ENCODE results near the gene SMTN. TPM values are rescaled to one million over a fixed set of nuclear protein-coding genes. Genes with fewer than 3 reads are reported as not detected.
"Not testable (repeated sequence)": the region's sequence is repeated elsewhere in the genome, so short reads cannot be mapped to it uniquely, and the experiment has no call there.

The SMTN gene
- polyA plus RNA-seq, 1 experiment, result 45.7 TPM

DNA sequence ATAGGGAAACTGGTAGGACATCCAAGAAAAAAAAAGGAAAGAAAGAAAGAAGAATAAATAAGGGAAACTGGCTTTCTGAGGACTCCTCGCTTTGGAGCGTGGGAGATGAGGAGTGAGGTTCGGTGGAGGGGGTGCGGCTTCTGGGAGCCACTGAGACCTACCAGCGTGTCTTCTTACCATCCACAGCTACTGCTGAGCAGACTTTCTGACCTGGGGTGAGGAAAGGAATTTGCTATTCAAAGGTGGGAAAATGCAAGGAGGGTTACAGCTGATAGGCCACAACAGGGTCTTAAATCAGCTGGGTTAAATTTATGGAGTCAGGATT, 26.7 kb downstream of the SMTN start:
- Histone ChIP-seq H3K36me3 (ENCODE audit: control insufficient read depth, insufficient read depth, low read length) (peaks cover 19% of the 10 kb centered on the region), H3K4me3 (ENCODE audit: low read depth, low read length) (peak overlapping the region; percentile 12), H3K27me3 (ENCODE audit: control insufficient read depth, insufficient read depth, low read length) (no peaks in the 10 kb centered on the region)
- CTCF ChIA-PET, result interaction anchor here (0.6 to 5.7 kb wide), 44 partner anchors 8 to 502 kb away, joined by 3 to 59 read pairs (median 4); partner anchors contain the start of genes MORC2, RNF185 and TUG1
- TF ChIP-seq, protein P1, sequence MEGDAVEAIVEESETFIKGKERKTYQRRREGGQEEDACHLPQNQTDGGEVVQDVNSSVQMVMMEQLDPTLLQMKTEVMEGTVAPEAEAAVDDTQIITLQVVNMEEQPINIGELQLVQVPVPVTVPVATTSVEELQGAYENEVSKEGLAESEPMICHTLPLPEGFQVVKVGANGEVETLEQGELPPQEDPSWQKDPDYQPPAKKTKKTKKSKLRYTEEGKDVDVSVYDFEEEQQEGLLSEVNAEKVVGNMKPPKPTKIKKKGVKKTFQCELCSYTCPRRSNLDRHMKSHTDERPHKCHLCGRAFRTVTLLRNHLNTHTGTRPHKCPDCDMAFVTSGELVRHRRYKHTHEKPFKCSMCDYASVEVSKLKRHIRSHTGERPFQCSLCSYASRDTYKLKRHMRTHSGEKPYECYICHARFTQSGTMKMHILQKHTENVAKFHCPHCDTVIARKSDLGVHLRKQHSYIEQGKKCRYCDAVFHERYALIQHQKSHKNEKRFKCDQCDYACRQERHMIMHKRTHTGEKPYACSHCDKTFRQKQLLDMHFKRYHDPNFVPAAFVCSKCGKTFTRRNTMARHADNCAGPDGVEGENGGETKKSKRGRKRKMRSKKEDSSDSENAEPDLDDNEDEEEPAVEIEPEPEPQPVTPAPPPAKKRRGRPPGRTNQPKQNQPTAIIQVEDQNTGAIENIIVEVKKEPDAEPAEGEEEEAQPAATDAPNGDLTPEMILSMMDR (IDR thresholded peaks at IDR 0.05; ENCODE audit: insufficient read depth, low read depth, low read length), result no peak
- no peak for DNase-seq (ENCODE audit: low read depth)
- POLR2A ChIA-PET, result interaction anchor here (0.6 to 1.0 kb wide), 6 partner anchors 8 to 1482 kb away, joined by 3 to 4 read pairs (median 4); partner anchors contain the start of genes PLA2G3 and RNF185

DNA sequence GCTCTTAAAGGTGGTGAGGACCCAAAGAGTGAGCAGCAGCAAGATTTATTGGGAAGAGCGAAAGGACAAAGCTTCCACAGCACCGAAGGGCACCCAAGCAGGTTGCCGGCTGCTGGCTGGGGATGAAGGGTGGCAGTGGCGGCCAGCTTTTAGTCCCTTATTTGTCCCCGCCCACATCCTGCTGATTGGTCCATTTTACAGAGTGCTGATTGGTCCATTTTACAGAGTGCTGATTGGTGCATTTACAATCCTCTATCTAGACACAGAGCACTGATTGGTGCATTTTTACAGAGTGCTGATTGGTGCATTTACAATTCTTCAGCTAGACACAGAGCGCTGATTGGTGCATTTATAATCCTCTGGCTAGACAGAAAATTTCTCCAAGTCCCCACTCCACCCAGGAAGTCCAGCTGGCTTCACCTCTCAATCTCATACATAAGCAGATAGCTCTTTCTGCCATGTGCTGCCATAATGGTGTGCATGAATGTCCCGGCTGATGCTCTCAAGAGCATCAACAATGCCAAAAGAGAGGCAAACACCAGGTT, 31.5 kb downstream of the SMTN start:
- H3K27me3 ChIP-seq (ENCODE audit: control insufficient read depth, insufficient read depth, low read length); H3K4me3 ChIP-seq (ENCODE audit: low read depth, low read length); H3K36me3 ChIP-seq (ENCODE audit: control insufficient read depth, insufficient read depth, low read length); DNase-seq (ENCODE audit: low read depth); POLR2A ChIA-PET: not testable (repeated sequence)
- CTCF ChIA-PET, result interaction anchor here (0.9 to 1.3 kb wide), 2 partner anchors 24 to 36 kb away, joined by 3 to 7 read pairs; no protein-coding TSS in a partner anchor

DNA sequence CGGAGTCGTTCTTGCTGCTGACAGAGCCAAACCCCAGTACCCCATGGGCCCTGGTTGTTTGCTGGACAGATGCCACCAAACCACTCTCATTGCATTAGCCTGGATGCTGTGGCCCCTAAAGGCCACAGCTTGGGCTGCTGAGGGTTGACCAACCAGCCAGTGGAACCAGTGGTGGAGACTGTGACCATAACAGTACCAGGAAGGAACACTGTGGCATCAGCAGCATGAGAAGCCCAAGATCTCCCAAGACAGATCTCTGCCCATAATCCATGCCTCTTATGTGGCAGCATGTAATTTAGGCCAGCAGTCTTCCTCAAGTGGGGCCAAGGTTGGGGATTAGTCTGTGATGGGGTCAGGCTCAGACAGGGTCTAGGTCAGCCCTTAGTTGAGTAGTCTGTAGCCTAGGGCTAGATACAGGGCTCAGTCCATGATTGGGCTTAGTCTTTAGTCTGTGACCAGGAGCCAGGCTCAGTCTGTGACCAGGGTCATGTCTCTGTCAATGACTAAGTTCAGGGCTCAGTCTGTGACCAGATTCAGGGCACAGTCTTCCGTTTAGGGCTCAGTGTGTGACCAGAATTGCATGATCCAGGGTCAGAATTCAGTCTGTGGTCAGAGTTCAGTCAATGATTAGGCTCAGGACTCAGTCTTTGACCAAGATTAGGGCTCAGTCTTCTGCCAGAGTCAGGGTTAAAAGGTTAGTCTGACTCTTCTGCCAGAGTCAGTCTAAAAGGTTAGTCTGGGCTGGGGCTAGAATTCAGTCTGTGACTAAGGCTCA, 37.1 kb downstream of the SMTN start:
- POLR2A ChIA-PET, result no interaction called here
- CTCF ChIA-PET, result interaction anchor here (0.6 to 1.4 kb wide), 3 partner anchors 10 to 11 kb away, joined by 3 to 9 read pairs (median 5); partner anchors contain the start of gene SELENOM

DNA sequence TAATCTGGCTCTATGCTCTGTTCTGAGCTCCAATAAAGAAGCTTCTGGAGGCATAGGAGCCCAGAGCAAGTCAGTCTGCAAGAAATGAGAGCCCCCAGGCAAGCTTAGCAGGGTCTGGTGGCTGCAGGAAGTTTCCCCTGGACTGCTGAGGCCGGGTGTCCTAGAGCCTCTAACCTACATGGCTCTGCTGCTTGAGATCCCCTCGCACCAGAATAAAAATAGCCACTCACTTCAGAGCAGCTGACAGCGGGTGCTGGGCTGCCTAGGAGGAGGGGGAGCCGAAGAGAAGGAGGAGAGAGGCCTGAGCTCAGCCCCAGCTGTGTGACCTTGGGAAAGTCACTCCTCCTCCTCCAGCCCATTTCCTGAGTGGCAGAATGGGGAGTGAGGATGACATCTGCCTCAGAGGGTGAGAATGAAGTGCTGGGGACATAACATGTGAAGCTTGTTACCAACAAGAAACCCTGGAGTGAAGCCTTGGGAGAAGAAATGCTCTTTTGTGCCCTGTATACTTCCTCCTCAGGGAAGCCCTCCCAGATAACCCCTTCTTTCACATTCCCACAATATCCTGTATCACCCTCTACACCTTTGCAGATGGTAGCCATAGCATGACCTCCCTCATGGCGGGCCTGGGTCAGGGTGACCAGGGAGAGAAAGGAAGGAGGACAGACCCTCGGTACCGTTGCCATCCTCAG, 38.1 kb downstream of the SMTN start:
- Histone ChIP-seq H3K36me3 (ENCODE audit: control insufficient read depth, insufficient read depth, low read length) (no peaks in the 10 kb centered on the region), H3K27me3 (ENCODE audit: control insufficient read depth, insufficient read depth, low read length) (no peaks in the 10 kb centered on the region; the same call in 1 of the 2 replicates), H3K4me3 (ENCODE audit: low read depth, low read length) (no peak overlapping the region)
- CTCF ChIA-PET, result interaction anchor here (0.6 to 1.6 kb wide), 3 partner anchors 11 to 29 kb away, joined by 3 to 5 read pairs (median 3); partner anchors contain the start of gene SELENOM
- POLR2A ChIA-PET, result no interaction called here
- DNase-seq (ENCODE audit: low read depth), result no peak
- TF ChIP-seq, protein P1 (IDR thresholded peaks at IDR 0.05; ENCODE audit: insufficient read depth, low read depth, low read length), result no peak

More for the DNA sequence above, 37.1 kb downstream of the SMTN start:
- Histone ChIP-seq H3K27me3 (ENCODE audit: control insufficient read depth, insufficient read depth, low read length) (no peaks in the 10 kb centered on the region; the same call in 1 of the 2 replicates), H3K36me3 (ENCODE audit: control insufficient read depth, insufficient read depth, low read length) (no peaks in the 10 kb centered on the region), H3K4me3 (ENCODE audit: low read depth, low read length) (no peak overlapping the region)
- no peak for DNase-seq (ENCODE audit: low read depth)
- TF ChIP-seq, protein P1 (IDR thresholded peaks at IDR 0.05; ENCODE audit: insufficient read depth, low read depth, low read length), result no peak

DNA sequence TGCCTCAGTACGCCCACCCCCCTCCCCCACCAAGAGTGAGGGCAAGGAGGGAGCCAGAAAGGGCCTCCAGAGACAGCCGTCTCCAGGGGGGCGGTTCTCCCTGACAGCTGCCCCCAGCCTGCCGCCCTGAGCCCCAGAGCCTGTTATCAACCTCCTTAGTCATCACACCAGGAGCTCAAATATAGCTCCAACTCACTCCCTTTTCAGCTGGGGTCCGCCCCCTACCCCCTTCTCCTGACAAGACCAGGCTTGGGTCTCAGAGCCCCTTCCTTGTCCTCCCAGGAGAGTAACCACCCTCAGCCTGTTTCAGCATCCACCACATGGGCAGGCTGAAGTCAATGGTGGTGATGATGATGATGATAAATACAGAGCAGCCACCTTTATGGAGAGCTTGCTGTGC, 39.1 kb downstream of the SMTN start:
- CTCF ChIA-PET, result interaction anchor here (0.9 to 1.6 kb wide), 3 partner anchors 13 to 30 kb away, joined by 3 to 6 read pairs (median 3); partner anchors contain the start of gene SELENOM
- DNase-seq (ENCODE audit: low read depth), result no peak
- POLR2A ChIA-PET, result no interaction called here
- no peaks in the 10 kb centered on the region; the same call in 1 of the 2 replicates for H3K27me3 ChIP-seq (ENCODE audit: control insufficient read depth, insufficient read depth, low read length)
- TF ChIP-seq, protein P1 (IDR thresholded peaks at IDR 0.05; ENCODE audit: insufficient read depth, low read depth, low read length), result no peak
- no peak overlapping the region for H3K4me3 ChIP-seq (ENCODE audit: low read depth, low read length)
- no peaks in the 10 kb centered on the region for H3K36me3 ChIP-seq (ENCODE audit: control insufficient read depth, insufficient read depth, low read length)

All from BJ (cell line).